ENCODE data around the gene FAM234A.
"Not testable (repeated sequence)": the region's sequence is repeated elsewhere in the genome, so short reads cannot be mapped to it uniquely, and the experiment has no call there.

The FAM234A gene

GRCh38 chr16:230949-231348, 3.7 kb upstream of the FAM234A start:
- no peak for DNase-seq

- peak; percentile 8 for DNase-seq
Observed at GRCh38 chr16:239948-240277, 5.3 kb downstream of the FAM234A start.

GRCh38 chr16:240559-240958, 5.9 kb downstream of the FAM234A start:
- DNase-seq = no peak

- no peak for DNase-seq
Observed at GRCh38 chr16:242281-242680, 7.7 kb downstream of the FAM234A start.

GRCh38 chr16:243348-243747, 8.7 kb downstream of the FAM234A start:
- no peak for DNase-seq

- no peak for DNase-seq
Observed at GRCh38 chr16:245105-245504, 10.5 kb downstream of the FAM234A start.

- DNase-seq = no peak
Observed at GRCh38 chr16:247027-247426, 12.4 kb downstream of the FAM234A start.

- no peak for DNase-seq
Observed at GRCh38 chr16:249431-249830, 14.8 kb downstream of the FAM234A start.

GRCh38 chr16:252366-253337, 18.0 kb downstream of the FAM234A start:
- DNase-seq = peak; percentile 58

- DNase-seq = no peak
Observed at GRCh38 chr16:253833-254232, 19.2 kb downstream of the FAM234A start.

- no peak for DNase-seq
Observed at GRCh38 chr16:254461-254860, 19.8 kb downstream of the FAM234A start.

GRCh38 chr16:255183-255582, 20.6 kb downstream of the FAM234A start:
- DNase-seq = no peak

GRCh38 chr16:258091-258490, 23.5 kb downstream of the FAM234A start:
- not testable (repeated sequence) for DNase-seq

GRCh38 chr16:259226-259625, 24.6 kb downstream of the FAM234A start:
- peak; percentile 77 for DNase-seq

GRCh38 chr16:259814-260253, 25.2 kb downstream of the FAM234A start:
- no peak for DNase-seq

GRCh38 chr16:260326-260725, 25.7 kb downstream of the FAM234A start:
- DNase-seq = no peak

GRCh38 chr16:261031-261691, 26.5 kb downstream of the FAM234A start:
- DNase-seq = no peak

- DNase-seq = no peak
Observed at GRCh38 chr16:262121-262745, 27.6 kb downstream of the FAM234A start.

- DNase-seq = no peak
Observed at GRCh38 chr16:263182-263774, 28.7 kb downstream of the FAM234A start.

- no peak for DNase-seq
Observed at GRCh38 chr16:263944-264343, 29.3 kb downstream of the FAM234A start.

- DNase-seq = no peak
Observed at GRCh38 chr16:264440-264951, 29.9 kb downstream of the FAM234A start.

GRCh38 chr16:265002-265529, 30.4 kb downstream of the FAM234A start:
- DNase-seq = no peak

- DNase-seq = no peak
Observed at GRCh38 chr16:265711-266110, 31.1 kb downstream of the FAM234A start.

All from OCI-M1 (cell line).